Measurements from ENCODE around the gene XYLT1. TPM values are rescaled to one million over a fixed set of nuclear protein-coding genes. Genes with fewer than 3 reads are reported as not detected.

XYLT1 gene
- total RNA-seq, 8 experiments from 2014 or later, result 1.2 to 22.0 (median 6.3) TPM

GRCh38 chr16:17303101-17303500 lies 167.7 kb downstream of the XYLT1 start:
- Histone ChIP-seq H3K4me1 (replicated peaks in 1 of 2) (peaks cover 15 to 16% of the 10 kb centered on the region in 2 donors), H3K27ac (no peak overlapping the region), H3K4me3 (no peak overlapping the region)
- peak in 2 of 8 experiments; percentile 18 to 30 for ATAC-seq (replicated peaks in 6 of 8)
- WGBS, 10 experiments, result 67 to 100% (median 100%) methylated on average over 1 to 4 of the region's 5 CpGs; no CpG with 5 or more reads in 2 of the 10 experiments
- in situ Hi-C loops (cut with MboI; ENCODE audit: low pct_unique_long_range_greater_than_20kb in 2 of 9, low sequenced_read_pairs in 9 of 9, unreplicated experiment in 9 of 9), result no loop called here

DNA sequence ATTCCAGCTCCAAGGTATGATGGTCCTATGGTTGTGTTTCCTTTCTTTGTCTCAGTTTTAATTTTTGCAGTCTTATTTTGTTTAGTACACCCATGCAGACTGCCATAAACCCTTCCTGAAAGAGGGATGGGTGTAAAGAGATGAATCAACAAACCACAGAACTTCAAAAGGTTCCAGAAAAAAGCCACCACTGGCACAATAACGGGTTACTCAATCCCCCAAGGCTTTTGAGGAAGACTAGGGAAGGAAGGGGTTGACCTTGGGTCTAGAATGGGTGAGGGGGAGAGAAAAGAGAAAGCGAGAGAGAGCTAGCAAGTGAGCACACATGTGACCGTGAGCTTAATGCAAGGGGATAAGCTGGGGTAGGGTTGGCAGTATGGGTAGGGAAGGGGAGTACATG lies 168.1 kb downstream of the XYLT1 start:
- ATAC-seq (replicated peaks in 6 of 8), result no peak
- in situ Hi-C loops (cut with MboI; ENCODE audit: low pct_unique_long_range_greater_than_20kb in 2 of 9, low sequenced_read_pairs in 9 of 9, unreplicated experiment in 9 of 9), result no loop called here
- no peak overlapping the region for H3K4me3 ChIP-seq
- peaks cover 15 to 16% of the 10 kb centered on the region in 2 donors for H3K4me1 ChIP-seq (replicated peaks in 1 of 2)
- H3K27ac ChIP-seq, result no peak overlapping the region
- WGBS, 10 experiments, result 60 to 100% (median 71%) methylated on average over 1 to 3 of the region's 3 CpGs; no CpG with 5 or more reads in 4 of the 10 experiments

DNA sequence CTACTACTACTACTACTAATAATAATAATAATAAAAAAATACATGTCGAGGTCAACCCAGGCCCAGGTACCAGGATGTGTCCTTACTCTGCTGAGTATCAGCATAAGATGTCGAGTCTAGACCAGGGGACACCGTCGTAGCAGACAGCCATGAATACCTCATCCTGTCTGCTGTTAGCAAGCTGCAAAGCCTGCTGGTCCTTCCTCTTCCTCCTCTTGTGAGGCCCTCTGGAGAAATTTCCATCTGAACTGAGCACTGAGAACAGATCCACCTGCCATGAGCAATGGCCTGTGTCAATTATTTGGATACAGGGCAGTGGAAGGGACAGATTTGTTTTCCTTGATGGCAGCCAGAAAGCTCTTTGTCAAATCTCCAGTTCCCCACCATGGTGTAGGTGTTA lies 168.5 kb downstream of the XYLT1 start:
- Histone ChIP-seq H3K27ac (no peak overlapping the region), H3K4me3 (no peak overlapping the region), H3K4me1 (replicated peaks in 1 of 2) (peaks cover 13 to 16% of the 10 kb centered on the region in 2 donors)
- no peak for ATAC-seq (replicated peaks in 6 of 8)
- in situ Hi-C loops (cut with MboI; ENCODE audit: low pct_unique_long_range_greater_than_20kb in 2 of 9, low sequenced_read_pairs in 9 of 9, unreplicated experiment in 9 of 9), result no loop called here
- 80 to 83% (median 83%) methylated on average over 2 to 4 of the region's 4 CpGs; no CpG with 5 or more reads in 7 of the 10 experiments for WGBS, 10 experiments

DNA sequence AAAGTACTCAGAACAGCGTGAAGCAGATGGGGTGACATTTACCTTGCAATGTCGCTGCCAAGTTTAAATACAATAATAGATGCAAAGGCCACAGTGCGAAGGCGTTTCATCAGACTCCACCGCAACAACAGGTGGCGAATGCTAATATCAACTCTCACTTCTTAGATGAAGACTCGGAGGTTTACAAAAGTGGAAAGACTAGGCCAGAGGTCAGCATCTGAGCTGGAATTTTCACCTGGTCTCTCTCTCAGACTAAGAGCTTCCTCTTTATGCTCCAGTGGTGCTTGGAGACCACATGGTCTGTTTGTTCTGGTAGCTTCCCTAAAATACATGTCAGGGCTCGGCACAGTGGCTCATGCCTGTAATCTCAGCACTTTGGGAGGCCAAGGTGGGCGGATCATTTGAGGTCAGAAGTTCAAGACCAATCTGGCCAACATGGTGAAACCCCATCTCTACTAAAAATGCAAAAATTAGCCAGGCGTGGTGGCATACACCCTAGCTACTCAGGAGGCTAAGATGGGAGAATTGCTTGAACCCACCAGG lies 169.1 kb downstream of the XYLT1 start:
- in situ Hi-C loops (cut with MboI; ENCODE audit: low pct_unique_long_range_greater_than_20kb in 2 of 9, low sequenced_read_pairs in 9 of 9, unreplicated experiment in 9 of 9), result no loop called here
- no peak for ATAC-seq (replicated peaks in 6 of 8)
- no peak overlapping the region for H3K4me3 ChIP-seq
- peaks cover 13 to 17% of the 10 kb centered on the region in 2 donors for H3K4me1 ChIP-seq (replicated peaks in 1 of 2)
- H3K27ac ChIP-seq, result no peak overlapping the region
- 62 to 100% (median 86%) methylated on average over 1 to 8 of the region's 10 CpGs; no CpG with 5 or more reads in 1 of the 10 experiments for WGBS, 10 experiments

- no peak for ATAC-seq (replicated peaks in 6 of 8)
- Histone ChIP-seq H3K27ac (no peak overlapping the region), H3K4me1 (replicated peaks in 1 of 2) (peaks cover 13 to 20% of the 10 kb centered on the region in 2 donors), H3K4me3 (no peak overlapping the region)
- WGBS, 10 experiments, result 50 to 100% (median 100%) methylated on average over 1 to 4 of the region's 4 CpGs; no CpG with 5 or more reads in 3 of the 10 experiments
- in situ Hi-C loops (cut with MboI; ENCODE audit: low pct_unique_long_range_greater_than_20kb in 2 of 9, low sequenced_read_pairs in 9 of 9, unreplicated experiment in 9 of 9), result no loop called here
These were observed 169.6 kb downstream of the XYLT1 start for GRCh38 chr16:17301184-17301583.

GRCh38 chr16:17299790-17300189 lies 171.0 kb downstream of the XYLT1 start:
- ATAC-seq (replicated peaks in 6 of 8), result no peak
- H3K4me1 ChIP-seq (replicated peaks in 1 of 2), result peaks cover 13 to 20% of the 10 kb centered on the region in 2 donors
- no peak overlapping the region for H3K27ac ChIP-seq
- in situ Hi-C loops (cut with MboI; ENCODE audit: low pct_unique_long_range_greater_than_20kb in 2 of 9, low sequenced_read_pairs in 9 of 9, unreplicated experiment in 9 of 9), result no loop called here
- WGBS, 10 experiments, result 33 to 100% (median 55%) methylated on average over 1 to 6 of the region's 7 CpGs
- no peak overlapping the region for H3K4me3 ChIP-seq

- H3K4me3 ChIP-seq, result no peak overlapping the region
- 70 to 100% (median 100%) methylated on average over 1 to 6 of the region's 9 CpGs; no CpG with 5 or more reads in 3 of the 10 experiments for WGBS, 10 experiments
- peaks cover 13 to 20% of the 10 kb centered on the region in 2 donors for H3K4me1 ChIP-seq (replicated peaks in 1 of 2)
- in situ Hi-C loops (cut with MboI; ENCODE audit: low pct_unique_long_range_greater_than_20kb in 2 of 9, low sequenced_read_pairs in 9 of 9, unreplicated experiment in 9 of 9), result no loop called here
- no peak overlapping the region for H3K27ac ChIP-seq
- no peak for ATAC-seq (replicated peaks in 6 of 8)
These were observed 172.5 kb downstream of the XYLT1 start for GRCh38 chr16:17298238-17298637.

DNA sequence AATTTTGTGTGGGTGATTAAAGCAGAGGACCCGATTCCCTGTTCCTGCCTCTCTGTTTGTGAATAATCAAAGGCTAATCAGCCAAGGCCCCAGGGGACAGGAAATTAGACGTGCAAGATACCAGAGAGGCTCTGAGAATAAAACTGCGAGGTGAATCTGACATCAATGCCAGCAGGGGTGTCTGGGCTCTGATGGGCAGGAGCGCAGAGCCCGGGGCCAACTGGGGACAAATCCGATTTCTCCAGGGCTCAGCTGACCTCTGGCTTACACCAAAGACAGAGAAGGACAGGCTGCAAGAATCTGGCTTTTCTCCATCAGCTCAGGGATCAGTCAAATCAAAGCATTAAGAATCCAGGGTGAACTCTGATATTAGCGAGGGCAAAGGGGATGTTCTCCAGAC lies 174.3 kb downstream of the XYLT1 start:
- Histone ChIP-seq H3K27ac (no peak overlapping the region), H3K4me1 (replicated peaks in 1 of 2) (peaks cover 13 to 15% of the 10 kb centered on the region in 2 donors), H3K4me3 (no peak overlapping the region)
- ATAC-seq (replicated peaks in 6 of 8), result no peak
- WGBS, 10 experiments, result 18 to 78% (median 33%) methylated on average over 1 to 2 of the region's 7 CpGs; no CpG with 5 or more reads in 3 of the 10 experiments
- in situ Hi-C loops (cut with MboI; ENCODE audit: low pct_unique_long_range_greater_than_20kb in 2 of 9, low sequenced_read_pairs in 9 of 9, unreplicated experiment in 9 of 9), result no loop called here

DNA sequence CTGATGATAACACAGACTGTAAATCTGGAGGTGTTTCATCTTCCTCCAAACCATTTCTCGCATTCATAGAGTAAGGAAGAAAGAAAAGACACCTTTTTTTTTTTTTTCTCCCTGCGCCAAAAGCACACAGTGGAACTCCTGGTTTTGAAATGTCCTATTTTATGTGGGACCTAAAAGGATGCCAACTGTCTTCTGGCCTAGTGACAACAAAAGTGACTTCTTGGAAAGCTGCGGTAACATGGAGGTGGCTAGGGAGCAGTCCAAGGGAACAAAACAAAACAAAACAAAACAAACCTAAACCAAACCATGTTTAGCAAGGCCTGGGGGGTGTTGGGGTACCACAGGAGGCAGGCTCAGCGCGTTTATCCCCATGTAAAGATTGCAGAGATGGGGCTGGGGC lies 174.8 kb downstream of the XYLT1 start:
- Histone ChIP-seq H3K4me1 (replicated peaks in 1 of 2) (peaks cover 13 to 15% of the 10 kb centered on the region in 2 donors), H3K27ac (no peak overlapping the region), H3K4me3 (no peak overlapping the region)
- 30 to 100% (median 72%) methylated on average over 1 to 5 of the region's 5 CpGs; no CpG with 5 or more reads in 2 of the 10 experiments for WGBS, 10 experiments
- no peak for ATAC-seq (replicated peaks in 6 of 8)
- in situ Hi-C loops (cut with MboI; ENCODE audit: low pct_unique_long_range_greater_than_20kb in 2 of 9, low sequenced_read_pairs in 9 of 9, unreplicated experiment in 9 of 9), result no loop called here

- in situ Hi-C loops (cut with MboI; ENCODE audit: low pct_unique_long_range_greater_than_20kb in 2 of 9, low sequenced_read_pairs in 9 of 9, unreplicated experiment in 9 of 9), result no loop called here
- Histone ChIP-seq H3K4me1 (replicated peaks in 1 of 2) (peaks cover 6 to 12% of the 10 kb centered on the region in 2 donors), H3K27ac (no peak overlapping the region), H3K4me3 (no peak overlapping the region)
- 67 to 100% (median 85%) methylated on average over 1 to 3 of the region's 3 CpGs; no CpG with 5 or more reads in 3 of the 10 experiments for WGBS, 10 experiments
- ATAC-seq (replicated peaks in 6 of 8), result no peak
These were observed 175.9 kb downstream of the XYLT1 start for GRCh38 chr16:17294856-17295255.

- in situ Hi-C loops (cut with MboI; ENCODE audit: low pct_unique_long_range_greater_than_20kb in 2 of 9, low sequenced_read_pairs in 9 of 9, unreplicated experiment in 9 of 9), result no loop called here
- Histone ChIP-seq H3K27ac (no peak overlapping the region), H3K4me1 (replicated peaks in 1 of 2) (peaks cover 0 to 4% of the 10 kb centered on the region in 2 donors), H3K4me3 (no peak overlapping the region)
- ATAC-seq (replicated peaks in 6 of 8), result peak in 1 of 8 experiments; percentile 57
- WGBS, 10 experiments, result 40 to 100% (median 90%) methylated on average over 1 to 3 of the region's 9 CpGs; no CpG with 5 or more reads in 3 of the 10 experiments
These were observed 176.8 kb downstream of the XYLT1 start for GRCh38 chr16:17293813-17294558.

GRCh38 chr16:17291289-17291688 lies 179.5 kb downstream of the XYLT1 start:
- ATAC-seq (replicated peaks in 6 of 8), result no peak
- 29 to 100% (median 87%) methylated on average over 1 to 2 of the region's 2 CpGs; no CpG with 5 or more reads in 2 of the 10 experiments for WGBS, 10 experiments
- H3K27ac ChIP-seq, result no peak overlapping the region
- H3K4me1 ChIP-seq (replicated peaks in 1 of 2), result no peaks in the 10 kb centered on the region
- no peak overlapping the region for H3K4me3 ChIP-seq
- in situ Hi-C loops (cut with MboI; ENCODE audit: low pct_unique_long_range_greater_than_20kb in 2 of 9, low sequenced_read_pairs in 9 of 9, unreplicated experiment in 9 of 9), result no loop called here

All from motor neuron (in vitro differentiated cells).